Ovary (tissue), 9 donors: ENCODE results near the gene COL18A1. TPM values are rescaled to one million over a fixed set of nuclear protein-coding genes. Genes with fewer than 3 reads are reported as not detected.
A peak's percentile ranks its signal among the peaks of the same experiment; 100 is the strongest.

ENCODE experiments used
- DNase-seq, 5 donors: peaks; one replicate each; pipeline ENCODE4 v3.0.0-alpha.2; 2019 to 2020
- H3K27ac ChIP-seq, 2 donors: fragments of 200-600 bp; one replicate each; pipeline versions ENCODE4 v1.5.1 to v1.8.0; 2019 to 2022
- H3K27me3 ChIP-seq: fragments of 200-600 bp; one replicate; pipeline ENCODE4 v1.8.0; 2022
- H3K36me3 ChIP-seq: fragments of 200-600 bp; sonication (generic); one replicate; pipeline ENCODE4 v1.5.1; 2019
- H3K4me1 ChIP-seq: one replicate; pipeline ENCODE4 v1.8.1; 2013; ENCODE audit warnings: mild to moderate bottlenecking, moderate library complexity; ENCODE audit not compliant: insufficient read depth
- H3K4me3 ChIP-seq: fragments of 200-600 bp; sonication (generic); one replicate; pipeline ENCODE4 v1.5.1; 2017
- H3K9me3 ChIP-seq, 2 donors: fragments of 200-600 bp in 1 of 2; sonication (generic) in 1 of 2; one replicate each; pipeline versions ENCODE4 v1.5.1 to v1.8.1; 2013 to 2019; ENCODE audit warnings: mild to moderate bottlenecking in 1 of 2, moderate library complexity in 1 of 2
- EP300 ChIP-seq: sonication (generic); formaldehyde crosslinking; IDR thresholded peaks from one replicate; pipeline ENCODE4 v1.6.1; 2017; ENCODE audit warnings: antibody characterized with exemption
- POLR2A ChIP-seq: fragments of 450-650 bp; IDR thresholded peaks from one replicate; pipeline ENCODE4 v1.6.1; 2017; ENCODE audit warnings: antibody characterized with exemption, mild to moderate bottlenecking, moderate library complexity
- WGBS, 3 donors: extraction: QIAGEN DNeasy Blood & Tissue Kit in 1 of 3; methylation state at CpG; one replicate each; pipeline versions ENCODE4 v1.1.5 to v1.1.7; 2013 to 2017; 5-methylcytosine and 5-hydroxymethylcytosine counted together
- intact Hi-C, 4 donors: fragments of 100-400 bp; cut with DNase I; formaldehyde crosslinking; loops; one replicate each; pipeline versions ENCODE4 v1.11.0 to v1.15.1; 2022 to 2023
- polyA plus RNA-seq, 2 donors: library from polyadenylated mRNA; stranded (reverse); fragments of 200-250 nt in 1 of 2; fragments of 350-450 nt in 1 of 2; fragmentation: Illumina TruSeq in 1 of 2; extraction: RNeasy Lipid Tissue Mini Kit (QIAGEN cat#74804) in 1 of 2; gene quantifications; one replicate each; pipeline ENCODE4 v1.2.3, GENCODE V29; 2013 to 2014
- total RNA-seq, 7 donors: library from RNA; depleted of rRNA in 2 of 7; stranded (reverse); fragments of >200 nt in 2 of 7; fragmentation: NEBNext Ultra II Directional in 3 of 7; extraction: Animal tissue kit (Norgen Biotek cat#: 25700) in 3 of 7; gene quantifications; one replicate each; pipeline versions ENCODE4 v1.1.0 to v1.2.4, GENCODE V29; 2016 to 2023
- TF ChIP-seq, protein P1 (sequence below), 3 donors: fragments of 450-650 bp in 2 of 3; fragments of 200-600 bp in 1 of 3; IDR thresholded peaks; one replicate each; pipeline versions ENCODE4 v1.5.1 to v1.8.0; 2016 to 2022; ENCODE audit warnings: antibody characterized with exemption in 3 of 3, mild to moderate bottlenecking in 1 of 3
- donor health status: DM: no; HTN: no; CAD: no; lungs with moderate emphysema.
- donor health status: DM: no; HTN: no; CAD: no.
- donor health status: Bipolar disorder and iron deficiency.
- donor health status: DM: yes; HTN: yes; CAD: no.
- donor health status: DM: no; HTN: no; CAD: no.
- donor health status: DM: yes; HTN: yes; CAD: no.

COL18A1 gene
- total and polyA plus RNA-seq, 9 donors, result 11.1 to 353 (median 268) TPM

- Histone ChIP-seq H3K9me3 (no peaks in the 10 kb centered on the region), H3K4me3 (no peak overlapping the region), H3K36me3 (no peaks in the 10 kb centered on the region), H3K27me3 (no peaks in the 10 kb centered on the region), H3K4me1 (peaks cover 15% of the 10 kb centered on the region), H3K27ac (no peak overlapping the region)
- WGBS, 3 donors, result 88 to 91% (median 91%) methylated on average over 13 of the region's 13 CpGs
- TF ChIP-seq POLR2A (no peak), EP300 (no peak)
- TF ChIP-seq, protein P1, sequence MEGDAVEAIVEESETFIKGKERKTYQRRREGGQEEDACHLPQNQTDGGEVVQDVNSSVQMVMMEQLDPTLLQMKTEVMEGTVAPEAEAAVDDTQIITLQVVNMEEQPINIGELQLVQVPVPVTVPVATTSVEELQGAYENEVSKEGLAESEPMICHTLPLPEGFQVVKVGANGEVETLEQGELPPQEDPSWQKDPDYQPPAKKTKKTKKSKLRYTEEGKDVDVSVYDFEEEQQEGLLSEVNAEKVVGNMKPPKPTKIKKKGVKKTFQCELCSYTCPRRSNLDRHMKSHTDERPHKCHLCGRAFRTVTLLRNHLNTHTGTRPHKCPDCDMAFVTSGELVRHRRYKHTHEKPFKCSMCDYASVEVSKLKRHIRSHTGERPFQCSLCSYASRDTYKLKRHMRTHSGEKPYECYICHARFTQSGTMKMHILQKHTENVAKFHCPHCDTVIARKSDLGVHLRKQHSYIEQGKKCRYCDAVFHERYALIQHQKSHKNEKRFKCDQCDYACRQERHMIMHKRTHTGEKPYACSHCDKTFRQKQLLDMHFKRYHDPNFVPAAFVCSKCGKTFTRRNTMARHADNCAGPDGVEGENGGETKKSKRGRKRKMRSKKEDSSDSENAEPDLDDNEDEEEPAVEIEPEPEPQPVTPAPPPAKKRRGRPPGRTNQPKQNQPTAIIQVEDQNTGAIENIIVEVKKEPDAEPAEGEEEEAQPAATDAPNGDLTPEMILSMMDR (IDR thresholded peaks at IDR 0.05), result no peak
- intact Hi-C loops, result no loop called here
- DNase-seq, result peak in 2 of 5 donors; percentile 23
Observed at GRCh38 chr21:45371081-45371480, 33.9 kb upstream of the COL18A1 start.

GRCh38 chr21:45371655-45372054, 33.3 kb upstream of the COL18A1 start:
- Histone ChIP-seq H3K9me3 (no peaks in the 10 kb centered on the region), H3K27ac (no peak overlapping the region), H3K4me3 (no peak overlapping the region), H3K4me1 (peaks cover 11% of the 10 kb centered on the region), H3K27me3 (no peaks in the 10 kb centered on the region), H3K36me3 (no peaks in the 10 kb centered on the region)
- intact Hi-C loops, result no loop called here
- TF ChIP-seq, protein P1 (IDR thresholded peaks at IDR 0.05), result no peak
- TF ChIP-seq EP300 (no peak), POLR2A (no peak)
- DNase-seq, result no peak
- WGBS, 3 donors, result 92 to 96% (median 94%) methylated on average over 5 of the region's 5 CpGs

- no peaks in the 10 kb centered on the region for H3K27me3 ChIP-seq
- no peak overlapping the region for H3K4me3 ChIP-seq
- H3K36me3 ChIP-seq, result no peaks in the 10 kb centered on the region
- H3K9me3 ChIP-seq, result no peaks in the 10 kb centered on the region
- peak in 2 of 5 donors; percentile 12 to 17 for DNase-seq
- H3K27ac ChIP-seq, result no peak overlapping the region
- WGBS, 3 donors, result 65 to 76% (median 76%) methylated on average over 7 of the region's 7 CpGs
- H3K4me1 ChIP-seq, result peaks cover 2% of the 10 kb centered on the region
- no peak for TF ChIP-seq POLR2A
- TF ChIP-seq, protein P1 (IDR thresholded peaks at IDR 0.05), result no peak
- no peak for TF ChIP-seq EP300
- intact Hi-C loops, result no loop called here
Observed at GRCh38 chr21:45372732-45373355, 32.1 kb upstream of the COL18A1 start.

DNA sequence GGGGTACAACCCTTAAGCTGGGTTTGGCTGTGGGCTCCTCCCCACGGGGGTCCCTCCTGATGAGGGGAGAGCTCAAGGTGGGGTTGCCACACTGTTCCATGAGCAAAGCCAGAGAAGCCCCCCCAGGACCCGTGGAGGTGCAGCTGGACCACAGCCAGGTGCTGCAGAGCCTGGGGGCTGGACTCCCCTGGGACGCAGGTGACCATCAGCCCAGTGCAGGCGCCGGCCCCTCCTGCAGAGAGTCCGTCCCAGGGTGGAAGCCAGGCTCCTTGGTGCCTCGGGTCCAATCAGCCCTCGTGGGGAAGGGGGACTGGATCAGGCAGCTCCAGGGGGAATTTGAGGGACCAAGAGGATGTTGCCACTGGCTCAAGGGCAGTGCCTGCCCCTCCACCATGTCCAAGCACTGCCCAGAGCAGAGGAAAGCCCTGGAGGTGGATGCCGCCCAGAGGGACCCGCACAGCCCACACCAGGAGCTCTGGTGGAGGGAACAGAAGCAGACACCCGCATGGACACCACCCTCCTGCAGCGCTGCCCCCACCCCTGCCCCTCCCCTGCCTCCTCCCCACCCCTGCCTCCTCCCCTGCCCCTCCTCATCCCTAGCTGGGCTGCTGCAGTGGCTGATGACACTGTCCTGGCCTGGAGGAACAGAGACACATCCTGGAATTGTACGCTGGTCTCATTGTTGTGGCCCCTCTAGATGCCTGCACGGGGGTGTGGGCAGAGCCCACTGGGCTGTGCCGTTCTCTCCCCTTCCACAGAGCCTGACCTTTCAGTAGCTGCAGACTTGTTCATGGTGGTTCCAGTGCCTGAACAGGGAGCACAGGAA, 30.8 kb upstream of the COL18A1 start:
- no peaks in the 10 kb centered on the region for H3K9me3 ChIP-seq
- no peak overlapping the region for H3K4me3 ChIP-seq
- no peak overlapping the region for H3K27ac ChIP-seq
- no peaks in the 10 kb centered on the region for H3K4me1 ChIP-seq
- intact Hi-C loops, result no loop called here
- WGBS, 3 donors, result 79 to 83% (median 81%) methylated on average over 9 to 15 of the region's 15 CpGs
- no peak for TF ChIP-seq POLR2A
- TF ChIP-seq, protein P1 (IDR thresholded peaks at IDR 0.05), result no peak
- TF ChIP-seq EP300, result no peak
- H3K27me3 ChIP-seq, result no peaks in the 10 kb centered on the region
- H3K36me3 ChIP-seq, result no peaks in the 10 kb centered on the region
- peak in 4 of 5 donors; percentile 26 to 34 (median 30) for DNase-seq
